ENCODE data around the gene NRP1. TPM values are rescaled to one million over a fixed set of nuclear protein-coding genes. Genes with fewer than 3 reads are reported as not detected.

NRP1 gene
- total and polyA plus RNA-seq, 4 donors: 19.2 to 221 (median 82.2) TPM

DNA sequence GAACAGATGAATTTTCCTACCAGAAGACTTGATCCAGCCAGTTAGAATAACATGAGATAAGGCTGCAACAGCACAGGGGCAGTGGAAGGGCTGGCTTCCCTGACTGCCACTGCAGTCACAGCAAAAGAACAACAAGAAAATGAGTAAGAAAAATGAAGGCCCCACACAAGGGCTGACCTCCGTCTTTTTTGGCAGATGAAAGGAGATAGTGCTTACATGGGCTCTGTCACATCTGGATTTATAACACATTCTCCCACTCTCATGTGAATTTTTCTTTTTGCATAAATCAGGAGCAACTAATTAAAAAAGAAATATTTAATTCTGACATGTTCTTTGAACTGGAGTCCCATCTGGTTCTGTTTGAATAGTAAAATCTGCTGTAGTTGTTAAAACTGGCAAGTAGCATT is 99.6 kb downstream of the NRP1 start:
- Histone ChIP-seq H3K9me3 (ENCODE audit: control insufficient read depth, low read length) (no peaks in the 10 kb centered on the region), H3K36me3 (ENCODE audit: control insufficient read depth in 1 of 2, insufficient read depth in 2 of 2, low read length in 1 of 2) (no peaks in the 10 kb centered on the region), H3K27ac (ENCODE audit: low read depth in 1 of 2, low read length in 2 of 2) (peak overlapping the region in 1 of 2 donors; percentile 36), H3K4me1 (ENCODE audit: control insufficient read depth in 1 of 2, insufficient read depth in 2 of 2, low read length in 2 of 2) (peaks cover 2 to 5% of the 10 kb centered on the region in 2 donors), H3K27me3 (ENCODE audit: control insufficient read depth in 1 of 2, insufficient read depth in 2 of 2, low read length in 1 of 2) (no peaks in the 10 kb centered on the region), H3K4me3 (ENCODE audit: low read length in 2 of 2) (no peak overlapping the region)
- ATAC-seq (ENCODE audit: low FRiP score): peak; percentile 51
- intact Hi-C loops (cut with DNase I): no loop called here
- WGBS, 2 donors: 1 to 4% methylated on average over 1 of the region's 1 CpG
- peak in 1 of 2 donors; percentile 59 for DNase-seq

DNA sequence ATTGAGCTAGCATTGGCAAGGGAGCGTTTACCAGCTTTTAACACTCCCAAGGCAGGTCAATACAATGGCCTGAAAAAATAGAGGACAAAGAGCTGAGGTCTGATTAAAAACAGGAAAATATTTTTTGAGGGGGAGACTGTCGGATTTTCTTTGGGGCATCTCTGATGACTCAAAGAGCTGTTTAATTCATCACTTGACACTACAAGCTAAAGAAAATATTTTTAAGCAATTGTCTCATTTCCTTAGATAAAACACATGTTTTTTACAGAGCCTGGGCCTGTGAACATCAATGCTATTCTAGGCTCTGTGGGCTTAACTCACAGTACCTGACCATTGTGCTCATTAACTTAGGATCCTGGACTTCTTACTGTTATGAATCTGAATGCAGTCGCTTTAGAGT is 100.8 kb downstream of the NRP1 start:
- Histone ChIP-seq H3K4me3 (ENCODE audit: low read length in 2 of 2) (no peak overlapping the region), H3K27ac (ENCODE audit: low read depth in 1 of 2, low read length in 2 of 2) (no peak overlapping the region), H3K4me1 (ENCODE audit: control insufficient read depth in 1 of 2, insufficient read depth in 2 of 2, low read length in 2 of 2) (peaks cover 2 to 5% of the 10 kb centered on the region in 2 donors), H3K36me3 (ENCODE audit: control insufficient read depth in 1 of 2, insufficient read depth in 2 of 2, low read length in 1 of 2) (no peaks in the 10 kb centered on the region), H3K9me3 (ENCODE audit: control insufficient read depth, low read length) (no peaks in the 10 kb centered on the region), H3K27me3 (ENCODE audit: control insufficient read depth in 1 of 2, insufficient read depth in 2 of 2, low read length in 1 of 2) (no peaks in the 10 kb centered on the region)
- WGBS, 2 donors: 78 to 82% methylated on average over 3 of the region's 3 CpGs
- intact Hi-C loops (cut with DNase I): no loop called here
- no peak for ATAC-seq (ENCODE audit: low FRiP score)
- DNase-seq: no peak

GRCh38 chr10:33233221-33233620 is 101.2 kb downstream of the NRP1 start:
- H3K9me3 ChIP-seq (ENCODE audit: control insufficient read depth, low read length): no peaks in the 10 kb centered on the region
- H3K27me3 ChIP-seq (ENCODE audit: control insufficient read depth in 1 of 2, insufficient read depth in 2 of 2, low read length in 1 of 2): no peaks in the 10 kb centered on the region
- intact Hi-C loops (cut with DNase I): no loop called here
- 92 to 93% methylated on average over 5 of the region's 5 CpGs for WGBS, 2 donors
- H3K36me3 ChIP-seq (ENCODE audit: control insufficient read depth in 1 of 2, insufficient read depth in 2 of 2, low read length in 1 of 2): no peaks in the 10 kb centered on the region
- peaks cover 2 to 5% of the 10 kb centered on the region in 2 donors for H3K4me1 ChIP-seq (ENCODE audit: control insufficient read depth in 1 of 2, insufficient read depth in 2 of 2, low read length in 2 of 2)
- no peak for DNase-seq
- H3K4me3 ChIP-seq (ENCODE audit: low read length in 2 of 2): no peak overlapping the region
- ATAC-seq (ENCODE audit: low FRiP score): no peak
- H3K27ac ChIP-seq (ENCODE audit: low read depth in 1 of 2, low read length in 2 of 2): no peak overlapping the region

DNA sequence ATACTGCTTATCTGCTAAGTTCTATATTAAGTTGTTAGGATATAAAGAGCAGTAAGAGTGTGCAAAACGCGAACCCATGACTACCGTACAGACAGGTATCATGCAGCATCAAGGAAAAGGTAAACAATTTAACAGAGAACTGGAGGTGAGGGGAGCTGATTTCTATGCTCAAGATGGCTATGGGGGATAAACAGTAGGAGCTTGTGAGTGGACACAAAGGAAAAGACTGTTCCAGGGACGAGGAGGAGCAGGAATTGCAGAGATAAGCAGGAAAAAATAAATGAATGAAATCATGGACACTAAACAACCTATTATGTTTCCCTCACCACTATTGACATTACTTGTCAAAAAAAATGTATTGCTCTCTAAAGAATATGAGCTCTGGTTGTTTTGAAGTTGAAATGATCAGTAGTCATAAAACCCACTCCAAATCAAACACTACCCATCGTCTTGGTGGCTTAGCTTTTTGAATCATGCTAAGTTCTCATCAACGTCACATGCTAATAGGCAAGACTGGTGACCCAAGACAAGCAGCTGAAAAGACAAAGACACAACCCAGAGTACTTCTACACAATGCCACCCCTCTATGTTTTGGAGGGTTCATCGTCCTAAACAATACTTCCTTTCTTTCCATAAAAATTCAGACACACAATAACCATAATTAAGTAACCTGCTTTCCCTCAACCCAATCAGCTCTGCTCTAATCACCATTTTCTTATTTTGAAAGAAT is 102.7 kb downstream of the NRP1 start:
- no peak overlapping the region for H3K27ac ChIP-seq (ENCODE audit: low read depth in 1 of 2, low read length in 2 of 2)
- no peak for DNase-seq
- peaks cover 2 to 5% of the 10 kb centered on the region in 2 donors for H3K4me1 ChIP-seq (ENCODE audit: control insufficient read depth in 1 of 2, insufficient read depth in 2 of 2, low read length in 2 of 2)

DNA sequence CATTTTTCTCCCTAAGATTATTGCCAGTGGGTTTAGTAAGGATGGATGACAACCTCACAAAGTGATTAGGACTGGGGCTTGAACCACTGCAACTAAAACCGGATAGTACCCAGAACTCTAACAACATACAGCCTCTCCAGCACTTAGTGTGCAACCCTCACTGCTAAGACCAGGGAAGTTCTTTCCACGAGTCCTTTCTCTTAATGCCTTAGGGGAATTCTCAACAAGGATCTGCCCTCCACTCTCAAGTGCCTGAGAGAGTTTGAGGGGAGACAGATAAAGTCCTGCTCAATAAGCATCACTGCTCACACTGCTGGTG is 104.6 kb downstream of the NRP1 start:
- H3K36me3 ChIP-seq (ENCODE audit: control insufficient read depth in 1 of 2, insufficient read depth in 2 of 2, low read length in 1 of 2): no peaks in the 10 kb centered on the region
- no peak for DNase-seq
- no peak overlapping the region for H3K27ac ChIP-seq (ENCODE audit: low read depth in 1 of 2, low read length in 2 of 2)
- no peak for ATAC-seq (ENCODE audit: low FRiP score)
- no peak overlapping the region for H3K4me3 ChIP-seq (ENCODE audit: low read length in 2 of 2)
- 73% methylated on average over 2 of the region's 2 CpGs for WGBS, 2 donors
- H3K4me1 ChIP-seq (ENCODE audit: control insufficient read depth in 1 of 2, insufficient read depth in 2 of 2, low read length in 2 of 2): peaks cover 2 to 3% of the 10 kb centered on the region in 2 donors
- no peaks in the 10 kb centered on the region for H3K27me3 ChIP-seq (ENCODE audit: control insufficient read depth in 1 of 2, insufficient read depth in 2 of 2, low read length in 1 of 2)
- intact Hi-C loops (cut with DNase I): no loop called here
- no peaks in the 10 kb centered on the region for H3K9me3 ChIP-seq (ENCODE audit: control insufficient read depth, low read length)

More for the DNA sequence above, 102.7 kb downstream of the NRP1 start:
- Histone ChIP-seq H3K36me3 (ENCODE audit: control insufficient read depth in 1 of 2, insufficient read depth in 2 of 2, low read length in 1 of 2) (no peaks in the 10 kb centered on the region), H3K27me3 (ENCODE audit: control insufficient read depth in 1 of 2, insufficient read depth in 2 of 2, low read length in 1 of 2) (no peaks in the 10 kb centered on the region), H3K4me3 (ENCODE audit: low read length in 2 of 2) (no peak overlapping the region), H3K9me3 (ENCODE audit: control insufficient read depth, low read length) (no peaks in the 10 kb centered on the region)
- intact Hi-C loops (cut with DNase I): no loop called here
- WGBS, 2 donors: 88 to 89% methylated on average over 7 of the region's 7 CpGs
- ATAC-seq (ENCODE audit: low FRiP score): no peak

DNA sequence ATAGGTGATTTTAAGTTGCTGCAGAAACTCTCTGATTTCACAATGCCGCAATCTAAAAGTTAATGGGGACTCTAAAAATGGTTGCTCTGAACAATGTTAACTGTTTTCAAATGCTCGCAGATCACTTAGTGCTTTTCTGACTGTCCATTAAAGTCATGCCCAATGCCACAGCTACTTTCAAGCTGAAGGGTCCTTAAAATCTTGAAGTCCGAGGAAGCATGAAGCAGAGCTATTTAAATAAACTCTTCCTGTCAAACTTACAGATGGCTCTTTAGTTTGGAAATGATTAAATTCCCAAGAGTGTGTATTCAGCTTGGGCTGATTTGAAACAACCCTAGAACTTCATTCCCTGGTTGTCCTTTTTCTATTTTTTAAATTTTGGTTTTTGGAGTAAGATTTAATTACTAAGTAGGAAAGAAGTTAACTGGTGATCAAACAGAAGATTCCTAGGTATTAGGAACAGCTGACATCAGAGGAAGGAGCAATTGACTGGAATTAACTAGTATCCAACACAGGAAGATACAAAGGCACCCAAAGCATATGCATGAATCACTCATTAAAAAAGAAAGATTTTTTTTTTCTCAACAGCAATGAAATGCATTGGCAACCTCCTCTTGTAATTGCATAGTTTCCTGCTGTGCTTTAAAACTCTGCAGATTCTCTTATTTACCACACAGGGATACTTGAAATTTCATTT is 105.1 kb downstream of the NRP1 start:
- Histone ChIP-seq H3K27ac (ENCODE audit: low read depth in 1 of 2, low read length in 2 of 2) (no peak overlapping the region), H3K4me3 (ENCODE audit: low read length in 2 of 2) (no peak overlapping the region), H3K27me3 (ENCODE audit: control insufficient read depth in 1 of 2, insufficient read depth in 2 of 2, low read length in 1 of 2) (no peaks in the 10 kb centered on the region), H3K4me1 (ENCODE audit: control insufficient read depth in 1 of 2, insufficient read depth in 2 of 2, low read length in 2 of 2) (peaks cover 0 to 3% of the 10 kb centered on the region in 2 donors), H3K9me3 (ENCODE audit: control insufficient read depth, low read length) (no peaks in the 10 kb centered on the region), H3K36me3 (ENCODE audit: control insufficient read depth in 1 of 2, insufficient read depth in 2 of 2, low read length in 1 of 2) (no peaks in the 10 kb centered on the region)
- ATAC-seq (ENCODE audit: low FRiP score) (no peak), DNase-seq (no peak)
- WGBS, 2 donors: 82 to 85% methylated on average over 3 of the region's 3 CpGs
- intact Hi-C loops (cut with DNase I): no loop called here

DNA sequence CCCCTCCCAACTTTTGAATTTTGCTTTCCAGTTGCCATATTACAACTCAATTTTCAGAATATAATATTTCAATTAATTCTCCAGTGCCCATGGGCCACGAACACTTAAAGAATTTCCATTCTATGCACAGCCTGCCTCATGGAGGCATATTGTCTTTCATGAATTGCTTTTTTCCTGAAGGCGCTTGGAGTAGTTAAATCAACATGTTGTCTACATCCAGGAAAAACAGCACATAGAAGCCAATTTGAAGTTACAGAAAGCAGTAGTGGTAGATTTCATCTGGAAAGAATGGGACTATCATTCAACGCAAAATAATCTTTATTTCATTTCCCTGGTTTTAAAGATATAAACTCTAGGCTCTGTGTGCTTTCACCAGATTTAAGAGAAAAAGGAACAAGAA is 106.0 kb downstream of the NRP1 start:
- 44 to 50% methylated on average over 3 of the region's 3 CpGs for WGBS, 2 donors
- no peaks in the 10 kb centered on the region for H3K4me1 ChIP-seq (ENCODE audit: control insufficient read depth in 1 of 2, insufficient read depth in 2 of 2, low read length in 2 of 2)

DNA sequence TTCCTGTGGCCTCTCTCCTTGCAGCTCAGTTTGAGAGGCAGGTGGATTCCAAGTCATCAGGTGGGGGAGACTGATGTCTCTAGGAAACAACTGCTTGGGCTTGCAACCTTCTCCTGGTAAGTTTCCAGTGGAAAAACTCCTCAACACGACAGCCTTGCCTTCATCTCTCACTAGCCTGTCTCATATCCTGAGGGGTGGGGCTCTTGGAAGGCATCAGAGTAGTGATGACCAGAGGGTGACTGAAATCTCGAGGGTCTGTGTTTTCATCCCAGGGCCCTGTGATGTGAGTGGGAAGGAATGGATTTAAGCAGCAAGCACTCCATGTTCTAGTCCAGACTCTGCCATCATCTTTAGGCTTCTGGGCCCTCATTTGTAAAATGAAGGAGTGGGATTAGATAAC is 107.0 kb downstream of the NRP1 start:
- H3K9me3 ChIP-seq (ENCODE audit: control insufficient read depth, low read length): no peaks in the 10 kb centered on the region
- no peaks in the 10 kb centered on the region for H3K36me3 ChIP-seq (ENCODE audit: control insufficient read depth in 1 of 2, insufficient read depth in 2 of 2, low read length in 1 of 2)
- DNase-seq (no peak), ATAC-seq (ENCODE audit: low FRiP score) (no peak)
- H3K27me3 ChIP-seq (ENCODE audit: control insufficient read depth in 1 of 2, insufficient read depth in 2 of 2, low read length in 1 of 2): no peaks in the 10 kb centered on the region
- 43 to 57% methylated on average over 2 of the region's 2 CpGs for WGBS, 2 donors
- intact Hi-C loops (cut with DNase I): no loop called here
- no peaks in the 10 kb centered on the region for H3K4me1 ChIP-seq (ENCODE audit: control insufficient read depth in 1 of 2, insufficient read depth in 2 of 2, low read length in 2 of 2)
- H3K4me3 ChIP-seq (ENCODE audit: low read length in 2 of 2): no peak overlapping the region
- H3K27ac ChIP-seq (ENCODE audit: low read depth in 1 of 2, low read length in 2 of 2): no peak overlapping the region

More for the DNA sequence above, 106.0 kb downstream of the NRP1 start:
- no peak for DNase-seq
- ATAC-seq (ENCODE audit: low FRiP score): no peak
- no peaks in the 10 kb centered on the region for H3K27me3 ChIP-seq (ENCODE audit: control insufficient read depth in 1 of 2, insufficient read depth in 2 of 2, low read length in 1 of 2)
- no peaks in the 10 kb centered on the region for H3K36me3 ChIP-seq (ENCODE audit: control insufficient read depth in 1 of 2, insufficient read depth in 2 of 2, low read length in 1 of 2)
- no peak overlapping the region for H3K4me3 ChIP-seq (ENCODE audit: low read length in 2 of 2)
- H3K27ac ChIP-seq (ENCODE audit: low read depth in 1 of 2, low read length in 2 of 2): no peak overlapping the region
- H3K9me3 ChIP-seq (ENCODE audit: control insufficient read depth, low read length): no peaks in the 10 kb centered on the region
- intact Hi-C loops (cut with DNase I): no loop called here
